Brain microvascular endothelial cell (primary cell): ENCODE measurements around the gene BCL11A.

Source experiments
- DNase-seq: peaks from one replicate; pipeline ENCODE4 v3.0.0-alpha.2; 2020
- H3K27ac ChIP-seq: fragments of 250-450 bp; sonication (Bioruptor Pico); 2 replicates; pipeline ENCODE4 v1.5.1; 2020; ENCODE audit warnings: mild to moderate bottlenecking, moderate library complexity
- H3K27me3 ChIP-seq: fragments of 250-450 bp; sonication (Bioruptor Pico); replicated peaks from 2 replicates; pipeline ENCODE4 v1.5.1; 2020; ENCODE audit warnings: mild to moderate bottlenecking
- H3K36me3 ChIP-seq: fragments of 250-450 bp; sonication (Bioruptor Pico); replicated peaks from 2 replicates; pipeline ENCODE4 v1.5.1; 2020; ENCODE audit warnings: mild to moderate bottlenecking
- H3K4me3 ChIP-seq: 2 replicates; pipeline ENCODE4 v1.5.1; 2011; ENCODE audit warnings: low read depth, mild to moderate bottlenecking, control low read depth, low read length, moderate library complexity
- CTCF ChIP-seq: IDR thresholded peaks from 2 replicates; pipeline ENCODE4 v1.5.1; 2011; ENCODE audit warnings: low read depth, mild to moderate bottlenecking, moderate library complexity, low read length, control low read depth, inconsistent platforms; ENCODE audit errors: missing control alignments
- in situ Hi-C: cut with HindIII; loops from 2 replicates; pipeline ENCODE4 v1.10.0; 2017; ENCODE audit warnings: low sequenced_read_pairs, low pct_ligation_motif_present

Gene BCL11A

GRCh38 chr2:60441800-60442199 lies 111.7 kb downstream of the BCL11A start:
- TF ChIP-seq CTCF = no peak
- no peak for DNase-seq
- in situ Hi-C loops = no loop called here
- H3K36me3 ChIP-seq = no peaks in the 10 kb centered on the region
- H3K27ac ChIP-seq = no peak overlapping the region
- H3K27me3 ChIP-seq = no peaks in the 10 kb centered on the region
- no peak overlapping the region for H3K4me3 ChIP-seq

DNA sequence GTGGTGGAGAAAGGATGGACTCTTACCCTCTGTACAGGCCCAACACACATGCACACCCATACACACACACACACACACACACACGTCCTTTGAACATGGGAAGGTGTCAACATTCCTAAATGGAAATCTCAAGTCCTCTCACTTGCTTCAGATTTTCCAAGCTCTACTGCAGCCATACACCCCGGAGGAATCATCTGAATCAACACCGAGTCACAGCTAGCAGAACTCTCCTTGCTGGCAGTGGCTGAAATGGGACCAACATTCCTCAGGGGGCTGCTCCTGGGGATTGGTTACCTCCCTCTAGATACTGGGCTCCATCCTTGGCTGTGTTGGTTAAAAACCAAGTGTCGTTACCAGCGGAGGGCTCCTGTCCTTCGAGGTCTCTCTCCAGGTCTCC lies 112.7 kb downstream of the BCL11A start:
- in situ Hi-C loops = no loop called here
- H3K27ac ChIP-seq = no peak overlapping the region
- H3K4me3 ChIP-seq = no peak overlapping the region
- no peak for TF ChIP-seq CTCF
- H3K27me3 ChIP-seq = no peaks in the 10 kb centered on the region
- DNase-seq = no peak
- H3K36me3 ChIP-seq = no peaks in the 10 kb centered on the region

- no peaks in the 10 kb centered on the region for H3K36me3 ChIP-seq
- H3K27me3 ChIP-seq = no peaks in the 10 kb centered on the region
- no peak for DNase-seq
- no peak overlapping the region for H3K4me3 ChIP-seq
- in situ Hi-C loops = no loop called here
- no peak for TF ChIP-seq CTCF
- H3K27ac ChIP-seq = no peak overlapping the region
Observed at GRCh38 chr2:60440079-60440766, 113.2 kb downstream of the BCL11A start.

DNA sequence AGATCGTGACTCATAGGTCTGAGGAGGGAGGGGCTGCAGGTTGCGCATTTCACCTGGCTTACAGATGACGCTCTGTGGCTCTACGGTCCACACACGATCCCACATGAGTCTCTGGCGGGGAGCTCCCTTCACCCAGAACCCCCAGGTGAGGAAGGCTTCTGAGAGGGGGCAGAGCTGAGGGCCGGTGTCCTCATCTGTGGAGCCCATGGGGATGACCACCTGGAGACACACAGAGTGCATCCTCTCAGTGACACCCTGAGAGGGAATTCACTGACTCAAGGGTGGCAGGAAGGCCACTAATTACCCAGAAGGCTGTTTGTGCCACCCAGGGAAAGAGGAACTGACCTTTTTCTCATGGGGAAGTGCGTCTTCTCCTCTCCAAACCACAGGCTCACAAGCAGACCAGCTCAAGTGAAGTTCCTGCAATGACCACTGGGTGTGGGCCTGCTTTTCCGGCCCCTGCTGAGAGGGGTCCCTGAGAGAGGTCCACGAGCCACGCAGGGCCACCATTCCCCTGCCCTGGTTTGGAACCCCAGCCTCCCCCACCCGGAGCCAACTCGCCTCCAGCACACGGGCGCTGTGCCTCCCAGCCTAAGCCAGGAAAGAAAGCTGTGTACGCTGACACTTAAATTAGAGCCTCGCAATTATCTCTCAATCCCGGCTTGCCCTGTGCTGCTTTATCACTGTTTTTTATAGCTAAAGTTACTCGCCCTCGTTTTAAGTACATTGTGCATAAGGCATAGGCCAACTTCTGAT lies 114.1 kb downstream of the BCL11A start:
- peak; percentile 11 for DNase-seq
- Histone ChIP-seq H3K27ac (no peak overlapping the region), H3K36me3 (no peaks in the 10 kb centered on the region), H3K27me3 (no peaks in the 10 kb centered on the region), H3K4me3 (no peak overlapping the region)
- in situ Hi-C loops = no loop called here
- peak; percentile 70 for TF ChIP-seq CTCF

DNA sequence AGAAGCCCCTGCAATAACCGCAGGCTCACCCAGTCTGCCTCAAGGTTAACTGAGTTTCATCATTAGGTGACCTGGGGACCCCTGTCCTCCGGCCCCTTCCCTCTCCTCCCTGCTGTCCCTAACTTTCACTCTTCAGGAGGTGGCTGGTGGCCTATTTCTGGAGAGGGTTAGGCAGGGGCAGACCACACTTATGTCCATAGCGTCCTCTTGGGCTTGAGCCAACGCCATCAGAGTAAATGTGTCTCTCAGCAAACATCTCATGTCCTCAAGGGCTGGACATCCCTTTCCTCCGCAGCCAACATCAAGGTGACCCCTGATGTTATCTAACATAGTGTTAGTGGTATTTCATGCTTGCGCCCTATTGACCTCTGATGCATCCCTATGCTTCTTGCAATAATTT lies 114.8 kb downstream of the BCL11A start:
- Histone ChIP-seq H3K27me3 (no peaks in the 10 kb centered on the region), H3K4me3 (no peak overlapping the region), H3K27ac (no peak overlapping the region), H3K36me3 (no peaks in the 10 kb centered on the region)
- no peak for TF ChIP-seq CTCF
- in situ Hi-C loops = no loop called here
- no peak for DNase-seq
